HFF-Myc (cell line): Measurements from ENCODE around the gene PLD5.

ENCODE experiments used
- DNase-seq: peaks from one replicate; pipeline ENCODE4 v3.0.0-alpha.2; 2011; ENCODE audit warnings: low read depth; ENCODE audit errors: extremely low read depth
- H3K4me3 ChIP-seq: replicated peaks from 2 replicates; pipeline ENCODE4 v1.5.1; 2011; ENCODE audit warnings: low read depth, mild to moderate bottlenecking, control low read depth, low read length
- CTCF ChIP-seq: IDR thresholded peaks from 2 replicates; pipeline ENCODE4 v1.5.1; 2012; ENCODE audit warnings: mild to moderate bottlenecking, low read depth, low read length, control low read depth; ENCODE audit errors: missing control alignments

PLD5 gene

GRCh38 chr1:242056988-242057744 is 467.3 kb downstream of the PLD5 start:
- no peak overlapping the region for H3K4me3 ChIP-seq
- no peak for DNase-seq
- TF ChIP-seq CTCF, result no peak

- DNase-seq, result no peak
- no peak for TF ChIP-seq CTCF
These were observed 468.7 kb downstream of the PLD5 start for GRCh38 chr1:242055749-242056320.

GRCh38 chr1:242043165-242043564 is 481.3 kb downstream of the PLD5 start:
- no peak for DNase-seq
- no peak overlapping the region for H3K4me3 ChIP-seq
- no peak for TF ChIP-seq CTCF

More at GRCh38 chr1:242055749-242056320, 468.7 kb downstream of the PLD5 start:
- no peak overlapping the region for H3K4me3 ChIP-seq

GRCh38 chr1:242034392-242034791 is 490.1 kb downstream of the PLD5 start:
- H3K4me3 ChIP-seq, result no peak overlapping the region
- DNase-seq, result no peak
- TF ChIP-seq CTCF, result no peak

GRCh38 chr1:242033447-242033846 is 491.1 kb downstream of the PLD5 start:
- no peak for DNase-seq
- no peak for TF ChIP-seq CTCF
- no peak overlapping the region for H3K4me3 ChIP-seq
